HL-60 (cell line): Measurements from ENCODE around the gene RBM4.

Source experiments
- CTCF ChIP-seq: IDR thresholded peaks from one replicate; pipeline ENCODE4 v1.5.1; 2011; ENCODE audit warnings: low read length, control low read depth, inconsistent platforms; ENCODE audit not compliant: insufficient read depth
- GABPA ChIP-seq: IDR thresholded peaks from 2 replicates; pipeline ENCODE4 v1.6.1; 2012; ENCODE audit warnings: low read depth
- POLR2AphosphoS5 ChIP-seq: IDR thresholded peaks from 2 replicates; pipeline ENCODE4 v1.6.1; 2012; ENCODE audit warnings: low read depth
- REST ChIP-seq: IDR thresholded peaks from 2 replicates; pipeline ENCODE4 v1.6.1; 2012; ENCODE audit warnings: low read depth; ENCODE audit not compliant: insufficient replicate concordance

GRCh38 chr11:66663741-66664296 lies 25.3 kb downstream of the RBM4 start:
- TF ChIP-seq REST (no peak), POLR2AphosphoS5 (no peak), GABPA (no peak), CTCF (no peak)
